ENCODE data around the gene LARGE1.
A peak's percentile ranks its signal among the peaks of the same experiment; 100 is the strongest.
"Not testable (repeated sequence)": the region's sequence is repeated elsewhere in the genome, so short reads cannot be mapped to it uniquely, and the experiment has no call there.

Gene LARGE1

GRCh38 chr22:33487041-33487716 is 433.1 kb downstream of the LARGE1 start:
- DNase-seq, result no peak

DNA sequence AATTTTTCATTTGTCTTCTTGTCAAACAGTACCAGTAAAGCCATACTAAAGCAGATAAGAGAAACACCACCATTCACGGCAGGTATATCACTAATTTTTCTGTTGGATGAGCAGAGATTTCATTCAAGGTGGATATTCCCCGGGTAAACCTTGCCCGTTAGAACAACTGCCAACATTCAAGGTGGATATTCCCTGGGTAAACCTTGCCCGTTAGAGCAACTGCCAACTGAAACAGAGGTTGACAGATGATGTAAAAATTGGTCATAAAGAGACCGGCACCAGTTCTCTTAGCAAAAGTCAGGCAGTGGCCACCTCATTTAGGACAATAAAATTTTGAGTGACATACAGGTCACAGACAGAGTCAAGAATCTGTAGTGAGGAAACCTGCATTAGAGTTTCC is 438.7 kb downstream of the LARGE1 start:
- no peak for DNase-seq

GRCh38 chr22:33477120-33478111 is 442.9 kb downstream of the LARGE1 start:
- no peak for DNase-seq

DNA sequence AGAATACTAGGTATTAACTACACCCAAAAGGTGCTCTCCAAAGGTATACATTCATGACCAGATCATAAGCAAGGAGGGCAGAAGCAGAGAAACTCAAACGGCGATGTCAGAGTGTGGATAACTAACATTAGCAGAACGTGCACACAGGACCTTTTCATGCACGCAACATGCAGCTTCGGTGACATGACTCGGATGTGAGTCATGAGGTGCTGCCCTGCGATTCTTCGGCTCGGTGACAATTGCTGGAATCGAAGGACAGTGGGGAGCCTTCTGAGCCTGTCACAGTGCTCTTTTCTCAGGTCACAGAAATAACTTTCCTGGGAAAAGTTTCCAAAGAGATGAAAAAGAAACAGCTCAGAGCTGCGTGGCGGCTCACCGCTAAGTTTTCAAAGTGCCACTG is 443.6 kb downstream of the LARGE1 start:
- DNase-seq, result peak in 2 of 58 donors; percentile 3 to 7

DNA sequence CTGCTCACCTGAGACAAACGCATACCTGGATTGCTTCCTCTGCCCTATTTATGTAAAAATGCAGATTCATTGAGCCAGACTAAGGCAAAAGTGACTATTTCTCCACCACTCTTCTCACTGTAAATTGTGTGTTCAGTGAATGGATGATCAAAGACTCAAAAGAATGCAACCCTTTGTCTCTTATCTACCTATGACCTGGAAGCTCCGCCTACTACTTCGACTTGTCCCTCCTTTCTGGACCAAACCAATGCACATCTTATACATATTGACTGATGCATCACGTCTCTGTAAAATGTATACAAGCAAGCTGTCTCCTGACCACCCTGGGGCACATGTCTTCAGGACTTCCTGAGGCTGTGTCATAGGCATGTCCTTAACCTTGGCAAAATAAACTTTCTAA is 444.1 kb downstream of the LARGE1 start:
- no peak for DNase-seq

GRCh38 chr22:33474587-33474986 is 445.7 kb downstream of the LARGE1 start:
- DNase-seq, result peak in 1 of 58 donors; percentile 4

- DNase-seq, result peak in 3 of 58 donors; percentile 1 to 6 (median 6)
These were observed 447.6 kb downstream of the LARGE1 start for GRCh38 chr22:33472462-33473344.

GRCh38 chr22:33470456-33470855 is 449.8 kb downstream of the LARGE1 start:
- DNase-seq, result no peak

DNA sequence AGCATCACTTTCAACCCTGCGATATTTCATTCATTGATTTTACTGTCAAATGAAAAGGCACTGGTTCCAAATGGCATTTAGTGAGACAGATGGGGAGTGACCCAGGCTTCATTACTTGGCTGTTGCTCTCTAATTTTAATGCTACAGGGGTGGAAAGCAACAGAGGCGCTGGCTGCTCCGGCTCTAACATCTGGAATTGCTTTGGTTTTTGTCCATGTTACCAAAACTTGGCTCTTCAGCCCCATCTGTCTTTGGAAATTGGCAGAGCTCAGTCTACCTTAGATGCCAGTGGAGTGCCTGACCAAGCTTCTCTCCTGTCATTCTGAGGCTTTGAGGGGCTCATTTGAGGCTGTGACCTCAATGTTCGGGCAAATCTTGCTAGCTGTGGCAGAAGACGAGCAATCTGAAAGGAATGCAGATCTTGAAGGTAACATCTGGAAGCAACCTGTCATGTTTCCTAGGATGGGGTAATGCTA is 452.6 kb downstream of the LARGE1 start:
- DNase-seq, result no peak

DNA sequence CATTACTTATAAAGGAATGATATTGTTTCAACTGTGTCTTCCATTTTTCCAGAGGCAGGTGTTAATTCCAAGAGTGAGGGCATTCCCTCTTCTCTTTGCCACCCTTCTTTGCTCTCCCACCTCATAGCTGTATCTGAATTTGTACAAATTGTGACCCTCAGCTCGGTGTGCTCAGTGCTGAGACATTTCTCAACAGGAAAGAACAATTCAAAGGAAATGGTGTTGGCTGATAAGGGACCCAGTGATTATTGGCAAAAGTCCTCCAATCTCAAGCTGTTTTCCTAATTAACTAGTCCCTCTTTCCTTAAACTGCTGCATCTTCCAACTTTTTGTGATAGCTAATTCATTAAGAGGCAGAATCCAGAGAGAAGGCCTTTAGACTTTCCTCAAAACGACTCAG is 453.2 kb downstream of the LARGE1 start:
- DNase-seq, result no peak

DNA sequence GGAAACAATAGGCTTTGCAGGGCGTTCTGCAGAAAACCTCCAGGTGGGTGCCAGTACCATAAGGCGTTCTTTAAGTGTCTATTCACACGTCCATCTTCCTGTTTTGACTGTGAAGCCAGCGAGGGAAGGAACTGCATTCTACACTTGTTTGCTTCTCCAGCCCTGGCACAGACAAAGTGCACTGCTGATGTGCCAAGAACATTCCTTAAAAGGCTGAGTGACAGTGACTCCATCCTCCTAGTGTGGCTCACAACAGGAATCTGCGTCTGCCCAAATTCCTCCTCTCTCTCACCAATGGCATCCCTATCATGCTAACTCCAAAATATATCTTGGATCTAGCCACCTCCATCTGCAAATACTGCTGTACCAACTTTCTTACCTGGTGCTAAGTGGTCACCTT is 454.7 kb downstream of the LARGE1 start:
- DNase-seq, result peak in 14 of 58 donors; percentile 1 to 47 (median 13)

GRCh38 chr22:33464698-33465097 is 455.6 kb downstream of the LARGE1 start:
- DNase-seq, result no peak

DNA sequence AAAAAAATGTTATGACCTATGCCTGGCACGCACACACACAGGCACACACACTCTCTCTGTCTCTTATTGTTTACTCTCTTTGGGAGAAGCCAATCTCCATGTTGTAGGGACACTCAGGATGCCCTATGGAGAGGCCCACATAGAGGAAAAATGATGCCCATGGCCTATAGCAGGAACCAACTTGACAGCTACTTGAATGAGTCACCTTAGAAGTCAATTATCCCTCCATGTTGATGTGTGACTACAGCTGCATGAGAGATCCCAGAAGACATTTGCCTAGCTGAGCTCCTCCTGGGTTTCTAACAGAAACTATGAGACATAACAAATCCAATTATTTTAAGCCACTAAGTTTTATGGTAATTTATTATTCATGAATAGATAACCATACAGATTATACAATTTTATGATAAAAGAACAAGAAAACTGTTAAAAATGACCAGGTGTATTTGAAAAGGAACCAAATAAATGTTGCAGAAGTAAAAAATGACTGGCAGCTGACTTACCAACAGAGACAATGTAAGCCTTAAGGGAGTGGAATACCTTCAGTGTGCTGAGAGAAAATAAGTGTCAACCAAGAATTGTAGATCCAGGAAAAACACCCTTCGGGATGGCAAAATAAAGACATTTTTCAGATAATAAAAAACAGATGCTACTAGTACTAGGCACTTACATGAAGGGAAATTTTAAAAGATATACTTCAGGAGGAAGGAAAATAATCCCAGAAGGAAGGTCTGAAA is 458.4 kb downstream of the LARGE1 start:
- DNase-seq, result no peak

- not testable (repeated sequence) for DNase-seq
These were observed 459.0 kb downstream of the LARGE1 start for GRCh38 chr22:33461245-33461644.

DNA sequence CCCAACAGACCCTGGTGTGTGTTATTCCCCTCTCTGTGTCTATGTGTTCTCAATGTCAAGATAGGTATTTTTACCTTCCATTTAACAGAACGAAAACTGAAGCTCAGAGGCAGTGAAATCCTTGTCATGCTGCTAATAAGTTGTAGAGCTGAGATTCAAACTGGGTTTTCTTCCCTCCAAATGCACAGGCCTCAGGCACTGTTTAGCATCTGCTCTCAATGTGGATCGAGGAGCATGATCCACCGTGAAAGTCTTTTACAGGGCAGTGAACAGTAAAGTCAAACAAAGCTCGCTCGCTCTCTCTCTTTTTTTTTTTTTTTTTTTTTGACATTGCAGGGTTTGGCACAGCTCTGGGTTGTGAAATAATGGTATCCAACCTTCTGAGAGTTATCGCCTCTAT is 461.1 kb downstream of the LARGE1 start:
- no peak for DNase-seq

DNA sequence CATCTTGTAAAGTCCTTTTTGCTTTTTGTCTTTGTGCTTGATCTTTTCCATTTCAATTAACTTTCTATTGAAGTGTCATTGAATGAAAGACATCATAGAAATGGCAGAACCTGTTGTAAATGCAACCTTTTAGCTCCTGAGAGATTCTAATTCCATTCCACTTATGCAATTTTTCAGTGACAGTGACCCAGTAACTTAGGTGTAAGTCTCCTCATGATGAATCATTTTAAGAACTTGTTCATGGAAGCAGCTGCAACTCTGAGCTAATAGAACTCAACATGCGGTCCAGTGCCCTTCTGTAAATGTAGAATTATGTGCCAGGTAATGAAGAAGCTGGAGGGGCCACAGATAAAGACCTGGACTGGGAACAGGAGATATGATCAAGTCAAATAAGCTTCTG is 463.8 kb downstream of the LARGE1 start:
- no peak for DNase-seq

DNA sequence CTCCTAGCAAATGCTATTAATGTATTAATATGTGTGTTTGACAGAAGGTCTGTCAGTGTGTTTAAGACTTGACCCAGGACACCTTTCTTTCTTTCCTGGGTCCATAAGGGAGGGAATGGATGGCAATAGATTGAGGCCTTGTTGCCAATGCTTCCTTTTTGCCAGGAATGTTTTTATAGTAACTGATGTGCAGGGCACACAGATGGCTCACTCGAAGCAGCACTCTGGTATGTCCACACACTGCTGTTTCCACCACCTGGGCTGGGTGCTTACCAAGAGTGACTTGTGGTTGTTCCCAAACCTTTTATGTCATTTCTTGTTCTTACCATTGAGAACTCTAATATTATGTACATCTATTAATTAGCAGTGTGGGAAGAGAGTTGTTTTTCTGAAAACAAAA is 465.2 kb downstream of the LARGE1 start:
- peak in 2 of 58 donors; percentile 12 to 14 for DNase-seq

- DNase-seq, result no peak
These were observed 468.3 kb downstream of the LARGE1 start for GRCh38 chr22:33451866-33452469.

- DNase-seq, result no peak
These were observed 469.5 kb downstream of the LARGE1 start for GRCh38 chr22:33450756-33451155.

GRCh38 chr22:33447733-33448132 is 472.5 kb downstream of the LARGE1 start:
- DNase-seq, result no peak

Data from anterior cingulate cortex (tissue), 58 donors.